Transverse colon (tissue), 4 donors: ENCODE measurements around the gene OLA1.

Source experiments
- EP300 ChIP-seq: sonication (generic); formaldehyde crosslinking; IDR thresholded peaks from one replicate; pipeline ENCODE4 v1.6.1; 2017; ENCODE audit warnings: antibody characterized with exemption, low read depth
- POLR2A ChIP-seq: fragments of 450-650 bp; IDR thresholded peaks from one replicate; pipeline ENCODE4 v1.6.1; 2016; ENCODE audit warnings: antibody characterized with exemption, mild to moderate bottlenecking, moderate library complexity
- POLR2AphosphoS5 ChIP-seq, 3 donors: sonication (generic); formaldehyde crosslinking; IDR thresholded peaks; one replicate each; pipeline ENCODE4 v1.6.1; 2016; ENCODE audit warnings: antibody characterized with exemption in 3 of 3
- TF ChIP-seq, protein P1 (sequence below), 5 experiments: fragments of 200-600 bp in 3 of 5; fragments of 450-650 bp in 2 of 5; sonication (generic) in 3 of 5; IDR thresholded peaks; 1 replicate in 2 of 5; 2 replicates in 3 of 5; pipeline ENCODE4 v1.5.1; 2016 to 2017; ENCODE audit warnings: antibody characterized with exemption in 5 of 5, inconsistent platforms in 3 of 5, mild to moderate bottlenecking in 2 of 5, moderate library complexity in 1 of 5

DNA sequence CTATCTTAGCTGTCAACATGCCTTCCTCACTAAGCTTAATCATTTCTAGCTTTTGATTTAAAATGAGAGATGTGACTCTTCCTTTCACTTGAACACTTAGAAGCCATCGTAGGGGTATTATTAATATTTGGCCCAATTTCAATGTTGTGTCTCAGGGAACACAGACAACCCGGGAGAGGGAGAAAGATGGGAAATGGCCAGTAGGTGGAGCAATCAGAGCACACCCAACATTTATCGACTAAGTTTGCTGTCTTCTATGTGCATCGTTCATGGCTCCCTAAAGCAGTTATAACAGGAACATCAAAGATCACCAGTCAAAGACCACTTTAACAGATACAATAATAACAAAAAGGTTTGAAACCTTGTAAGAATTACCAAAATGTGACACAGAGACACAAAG, 110.2 kb downstream of the OLA1 start:
- TF ChIP-seq POLR2A (no peak), EP300 (no peak), POLR2AphosphoS5 (IDR thresholded peaks at IDR 0.05) (no peak)
- TF ChIP-seq, protein P1, sequence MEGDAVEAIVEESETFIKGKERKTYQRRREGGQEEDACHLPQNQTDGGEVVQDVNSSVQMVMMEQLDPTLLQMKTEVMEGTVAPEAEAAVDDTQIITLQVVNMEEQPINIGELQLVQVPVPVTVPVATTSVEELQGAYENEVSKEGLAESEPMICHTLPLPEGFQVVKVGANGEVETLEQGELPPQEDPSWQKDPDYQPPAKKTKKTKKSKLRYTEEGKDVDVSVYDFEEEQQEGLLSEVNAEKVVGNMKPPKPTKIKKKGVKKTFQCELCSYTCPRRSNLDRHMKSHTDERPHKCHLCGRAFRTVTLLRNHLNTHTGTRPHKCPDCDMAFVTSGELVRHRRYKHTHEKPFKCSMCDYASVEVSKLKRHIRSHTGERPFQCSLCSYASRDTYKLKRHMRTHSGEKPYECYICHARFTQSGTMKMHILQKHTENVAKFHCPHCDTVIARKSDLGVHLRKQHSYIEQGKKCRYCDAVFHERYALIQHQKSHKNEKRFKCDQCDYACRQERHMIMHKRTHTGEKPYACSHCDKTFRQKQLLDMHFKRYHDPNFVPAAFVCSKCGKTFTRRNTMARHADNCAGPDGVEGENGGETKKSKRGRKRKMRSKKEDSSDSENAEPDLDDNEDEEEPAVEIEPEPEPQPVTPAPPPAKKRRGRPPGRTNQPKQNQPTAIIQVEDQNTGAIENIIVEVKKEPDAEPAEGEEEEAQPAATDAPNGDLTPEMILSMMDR (IDR thresholded peaks at IDR 0.05): no peak
